Stimulated activated CD4-positive, alpha-beta T cell treated with anti-CD3 and anti-CD28 coated beads, Interleukin-4, amount 100 ng/mL, for 48 hours (primary cell): ENCODE measurements around the gene GSN.

Experiments used
- DNase-seq, 2 donors: peaks; one replicate each; pipeline ENCODE4 v3.0.0-alpha.2; 2020; ENCODE audit warnings: low read depth in 2 of 2

Gene GSN

GRCh38 chr9:121372239-121373010, 104.5 kb downstream of the GSN start:
- no peak for DNase-seq

- DNase-seq: no peak
Observed at GRCh38 chr9:121373011-121373729, 105.2 kb downstream of the GSN start.

GRCh38 chr9:121376214-121376830, 108.4 kb downstream of the GSN start:
- no peak for DNase-seq

- DNase-seq: no peak
Observed at GRCh38 chr9:121380846-121381245, 112.9 kb downstream of the GSN start.
